Choroid plexus epithelial cell (primary cell): ENCODE results near the gene GTPBP6.

Source experiments
- DNase-seq: peaks from one replicate; pipeline ENCODE4 v3.0.0-alpha.2; 2010; ENCODE audit warnings: low read depth
- H3K4me3 ChIP-seq: 2 replicates; pipeline ENCODE4 v1.5.1; 2011; ENCODE audit warnings: low read depth, mild to moderate bottlenecking, control low read depth, low read length, moderate library complexity
- CTCF ChIP-seq: conservative IDR thresholded peaks from 2 replicates; pipeline ENCODE4 v1.5.1; 2011; ENCODE audit warnings: low read depth, mild to moderate bottlenecking, control low read depth, inconsistent platforms, low read length, moderate library complexity

The GTPBP6 gene

GRCh38 chrX:302975-303374 is 15.6 kb downstream of the GTPBP6 start:
- no peak overlapping the region for H3K4me3 ChIP-seq
- no peak for DNase-seq
- TF ChIP-seq CTCF: no peak

GRCh38 chrX:300334-300733 is 18.3 kb downstream of the GTPBP6 start:
- no peak overlapping the region for H3K4me3 ChIP-seq
- no peak for TF ChIP-seq CTCF
- DNase-seq: no peak

- no peak for DNase-seq
- no peak overlapping the region for H3K4me3 ChIP-seq
- TF ChIP-seq CTCF: no peak
Observed at GRCh38 chrX:298993-299392, 19.6 kb downstream of the GTPBP6 start.

- no peak for TF ChIP-seq CTCF
- H3K4me3 ChIP-seq: no peak overlapping the region
- DNase-seq: no peak
Observed at GRCh38 chrX:295136-295535, 23.5 kb downstream of the GTPBP6 start.

- H3K4me3 ChIP-seq: no peak overlapping the region
- no peak for TF ChIP-seq CTCF
- DNase-seq: no peak
Observed at GRCh38 chrX:292900-293897, 25.4 kb downstream of the GTPBP6 start.

- H3K4me3 ChIP-seq: no peak overlapping the region
- TF ChIP-seq CTCF: no peak
- no peak for DNase-seq
Observed at GRCh38 chrX:291411-291901, 27.1 kb downstream of the GTPBP6 start.
